HG02588 (cell line): ENCODE data around the gene INSYN2A.

Experiments used
- ATAC-seq: cut with Tn5 transposase; IDR thresholded peaks from one replicate; pipeline ENCODE4 v1.9.1; 2021; ENCODE audit warnings: mild to moderate bottlenecking, moderate library complexity; ENCODE audit not compliant: unreplicated experiment

The INSYN2A gene

DNA sequence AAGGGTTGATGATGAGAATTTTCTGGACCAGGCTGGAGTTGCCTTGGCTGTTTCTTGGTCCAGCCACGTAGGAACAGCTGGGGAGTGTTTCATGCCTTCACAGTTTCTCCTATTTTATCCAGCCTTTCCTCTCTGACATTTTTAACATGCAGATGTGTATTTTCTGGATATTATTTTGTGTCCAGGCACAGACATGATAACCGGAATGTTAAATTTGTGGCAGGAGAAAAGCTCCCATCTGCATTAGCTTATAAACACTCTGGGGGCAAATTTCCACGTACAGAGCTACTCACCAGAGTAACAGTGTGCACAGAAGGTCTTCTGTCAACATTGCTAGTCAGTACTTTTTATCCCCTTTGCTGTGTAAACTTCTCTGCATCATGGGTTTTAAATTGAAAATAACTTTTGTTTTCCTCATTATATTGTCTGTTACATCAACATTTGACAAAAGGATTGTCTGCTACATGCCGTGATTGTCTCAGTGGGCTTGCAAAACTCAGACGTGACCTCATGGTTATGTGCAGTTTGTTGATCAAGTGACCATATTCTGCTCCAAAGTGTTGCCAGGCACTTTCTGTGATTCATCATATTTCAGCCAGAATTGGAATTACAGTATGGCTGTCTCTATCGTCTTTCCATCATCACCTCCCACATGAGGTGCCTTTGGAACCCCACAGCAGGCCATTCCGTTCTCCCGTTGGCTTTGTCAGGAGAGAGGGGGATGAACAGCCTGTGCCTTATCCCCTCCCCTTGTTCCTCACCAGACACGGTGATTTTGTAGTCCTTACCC, 41.4 kb downstream of the INSYN2A start:
- ATAC-seq: no peak

DNA sequence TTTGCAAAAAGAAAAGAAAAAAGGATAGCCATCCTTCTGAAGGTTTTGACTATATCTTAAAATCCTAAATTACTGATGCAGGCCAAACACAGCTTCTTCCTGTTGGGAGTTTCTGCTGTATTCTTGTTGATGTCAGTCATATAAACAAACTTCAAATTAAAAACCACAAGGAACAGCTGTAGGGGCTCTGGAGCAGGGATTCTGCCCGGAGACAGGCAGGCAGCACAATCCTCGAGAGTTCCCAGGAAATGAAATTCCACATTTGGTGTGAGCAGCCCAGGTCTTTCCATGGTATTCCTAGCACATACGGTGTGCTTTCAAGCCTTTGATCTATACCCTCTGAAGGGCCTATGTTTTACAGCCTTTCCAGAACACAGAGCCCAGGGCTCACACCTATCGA, 43.2 kb downstream of the INSYN2A start:
- ATAC-seq: no peak

DNA sequence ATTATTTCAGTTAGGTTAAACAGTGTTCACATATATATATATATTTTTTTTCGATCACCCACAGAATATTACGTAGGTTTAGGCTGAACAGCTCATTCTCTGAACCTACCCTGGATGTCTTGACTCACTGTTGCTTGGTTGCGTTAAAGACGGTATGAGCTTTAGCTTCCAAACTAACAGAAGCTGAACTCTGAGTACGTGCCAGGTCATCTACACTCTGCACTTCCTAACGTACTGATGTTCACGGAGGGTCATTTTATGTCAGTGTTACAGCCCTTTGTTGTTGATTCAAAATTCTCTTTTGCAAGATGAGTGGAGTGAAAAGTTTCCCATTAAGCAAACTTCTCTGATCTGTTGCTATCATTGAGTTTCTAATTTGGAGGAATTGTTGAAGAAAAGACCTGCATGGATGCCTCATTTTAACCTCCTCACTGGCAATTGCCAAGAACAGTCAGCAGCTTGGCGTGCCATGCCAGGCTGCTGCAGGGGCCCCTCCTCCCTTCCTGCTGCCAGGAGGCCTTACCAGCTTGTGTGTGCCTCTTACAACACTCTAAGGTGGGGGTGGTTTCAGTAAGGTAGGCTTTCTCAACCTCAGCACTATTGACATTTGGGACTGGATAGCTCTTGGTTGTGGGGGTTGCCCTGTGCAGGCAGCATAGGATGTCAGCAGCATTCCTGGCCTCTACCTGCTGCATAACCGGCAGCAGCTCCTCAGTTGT, 44.3 kb downstream of the INSYN2A start:
- ATAC-seq: no peak

DNA sequence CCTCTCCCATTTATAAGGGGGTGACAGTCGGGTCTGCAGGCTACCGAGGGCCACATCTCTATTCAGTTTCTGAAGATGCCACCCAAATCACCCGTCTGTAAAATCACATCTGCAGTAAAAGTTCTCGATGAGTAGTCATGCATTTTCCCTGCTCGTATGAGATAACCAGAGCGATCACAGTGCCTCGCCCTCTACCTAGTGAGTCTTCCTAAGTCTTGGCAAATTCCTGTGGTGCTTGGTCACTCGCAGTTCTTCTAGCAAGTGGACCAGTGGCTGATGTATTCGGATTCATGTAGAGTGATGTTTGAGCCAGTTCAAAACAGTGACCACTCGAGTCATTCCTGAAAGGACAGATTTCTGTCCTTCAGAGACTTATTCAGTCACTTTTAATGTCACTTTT, 44.9 kb downstream of the INSYN2A start:
- no peak for ATAC-seq

DNA sequence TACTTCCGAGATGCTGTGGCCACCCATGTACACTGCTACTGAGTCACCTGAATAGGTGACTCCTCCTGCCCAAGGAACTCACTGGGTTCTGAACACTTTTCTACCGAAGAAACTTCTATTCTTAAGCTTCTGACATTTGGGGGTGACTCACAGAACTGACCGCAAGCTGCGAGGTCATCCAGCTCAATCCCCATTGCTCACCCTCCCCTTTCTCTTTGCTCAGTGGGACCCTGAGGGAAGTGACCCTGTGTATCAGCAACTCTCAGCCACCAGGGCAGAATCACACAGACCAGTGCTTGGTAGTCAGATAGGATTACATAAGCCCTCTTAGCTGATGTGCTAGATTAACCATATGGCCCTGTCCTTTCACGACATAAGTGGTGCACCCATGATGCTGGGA, 46.3 kb downstream of the INSYN2A start:
- ATAC-seq: no peak

DNA sequence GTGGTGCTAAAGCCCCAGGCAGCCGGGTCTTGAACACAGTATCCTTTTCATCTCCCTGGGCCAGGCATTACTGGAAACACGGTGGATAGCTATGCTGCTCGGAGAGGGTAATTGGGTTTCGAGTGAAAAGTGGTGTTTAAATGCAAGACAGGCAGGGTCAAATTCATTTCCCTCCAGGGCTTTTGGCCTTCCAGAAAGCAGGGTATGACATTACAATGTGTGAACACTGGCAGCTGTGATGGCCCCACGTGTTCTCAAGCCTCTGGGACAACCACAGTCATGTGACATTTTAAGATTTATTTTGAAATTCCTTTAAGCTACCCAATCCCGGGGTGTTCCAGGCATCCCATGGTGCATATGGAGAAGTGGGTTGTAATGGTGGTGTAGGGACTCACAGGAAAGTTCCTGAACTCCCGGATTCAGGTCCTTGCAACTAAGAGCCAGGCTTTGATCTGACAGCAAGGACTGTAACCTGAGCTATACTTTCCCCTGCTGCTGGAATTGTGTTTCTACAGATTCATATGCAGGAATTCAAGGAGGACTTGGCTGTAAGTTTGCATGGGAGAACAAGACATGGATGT, 46.8 kb downstream of the INSYN2A start:
- ATAC-seq: no peak

DNA sequence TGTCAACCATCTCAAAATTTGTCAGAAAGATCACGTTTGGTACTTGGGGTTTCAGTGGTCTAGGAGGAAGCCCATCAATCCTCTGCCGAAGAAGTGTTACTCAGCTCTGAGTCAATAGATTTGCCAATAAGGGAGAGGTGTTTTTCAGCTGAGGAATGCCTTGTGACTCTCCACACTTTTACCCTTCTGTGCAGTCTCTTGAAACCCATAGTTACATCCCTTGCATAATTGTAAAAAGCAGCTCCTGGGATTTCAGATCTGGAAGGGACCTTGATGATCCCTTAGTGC, 47.5 kb downstream of the INSYN2A start:
- ATAC-seq: no peak

DNA sequence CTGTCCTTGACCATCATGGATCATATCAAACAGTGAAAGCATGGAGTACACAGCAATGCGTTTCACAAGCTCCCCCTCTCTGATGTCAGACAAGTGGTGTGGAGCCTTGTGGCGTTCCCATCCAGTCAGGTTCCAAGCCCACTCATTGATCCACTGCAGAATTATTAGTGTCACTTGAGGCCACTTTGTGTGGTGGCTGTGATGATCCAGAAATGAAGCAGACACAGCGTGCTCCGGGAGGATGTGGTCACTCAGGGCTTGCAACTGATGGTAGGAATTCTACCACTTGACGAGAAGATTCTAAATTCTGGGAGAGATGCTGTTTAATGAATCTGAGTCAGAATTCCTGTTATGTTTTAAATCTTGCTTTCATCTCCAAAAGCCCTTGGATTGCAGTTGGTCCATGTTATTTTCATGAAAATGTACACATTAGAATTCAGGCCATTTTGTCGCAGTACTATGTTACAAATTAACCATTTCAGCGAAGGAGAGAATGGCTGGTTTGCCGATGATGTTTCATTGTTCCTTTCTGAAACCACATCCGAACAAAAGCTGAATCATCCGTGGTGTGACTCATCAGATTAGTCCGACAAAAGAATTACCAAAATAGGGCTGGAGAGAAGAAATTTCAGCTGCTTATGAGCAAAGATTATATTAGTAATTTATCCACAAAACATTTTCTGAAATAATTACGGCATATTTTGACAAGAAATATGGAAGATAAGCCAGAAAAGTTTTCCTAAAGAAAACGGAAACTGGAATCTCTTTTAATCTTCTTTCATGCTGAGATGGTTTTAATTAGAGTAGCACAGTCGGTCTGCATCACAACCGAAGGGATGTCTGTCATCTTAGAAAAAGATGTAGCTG, 48.1 kb downstream of the INSYN2A start:
- ATAC-seq: no peak

DNA sequence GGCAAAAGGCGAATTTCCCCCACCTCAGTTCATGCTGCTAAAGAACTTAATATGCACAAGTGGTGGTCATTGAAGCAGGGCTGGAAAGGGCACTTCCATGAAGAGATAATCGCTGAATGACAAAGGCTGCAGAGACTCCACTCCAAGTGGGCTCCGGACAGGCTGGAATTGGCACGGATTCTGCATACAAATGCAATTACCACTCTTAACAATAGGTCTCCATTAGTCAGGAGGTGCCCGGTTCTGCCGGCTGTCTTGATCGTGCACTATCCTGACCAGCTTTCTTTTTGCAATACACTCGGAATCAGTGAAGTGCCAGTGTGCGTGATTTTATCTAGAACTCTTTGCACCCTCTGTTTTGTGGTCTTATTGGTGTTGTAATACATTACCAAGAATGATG, 49.7 kb downstream of the INSYN2A start:
- no peak for ATAC-seq
